GM12872 (cell line): Measurements from ENCODE around the gene ALDH1L1.

Experiments
- TF ChIP-seq, protein P1 (sequence below): IDR thresholded peaks from 3 replicates; pipeline ENCODE4 v1.5.1; 2011; ENCODE audit warnings: low read depth, mild to moderate bottlenecking, low read length, moderate library complexity; ENCODE audit not compliant: insufficient read depth

The ALDH1L1 gene

DNA sequence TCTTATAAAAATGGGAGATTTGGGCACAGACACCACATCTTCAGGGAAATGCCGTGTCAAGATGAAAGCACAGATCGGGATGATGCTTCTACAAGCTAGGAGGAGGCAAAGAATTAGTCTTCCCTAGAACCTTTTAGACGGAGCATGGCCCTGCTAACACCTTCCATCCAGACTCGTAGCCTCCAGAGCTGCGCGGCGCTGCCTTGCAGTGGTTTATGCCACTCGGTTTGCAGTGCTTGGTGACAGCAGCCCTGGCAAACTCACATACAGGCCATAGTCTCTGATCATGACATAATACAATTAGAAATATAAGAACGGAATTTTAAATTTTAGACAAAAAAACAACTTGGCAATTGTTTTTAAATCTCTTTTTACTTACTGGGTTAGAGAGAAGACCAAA is 59.3 kb downstream of the ALDH1L1 start:
- TF ChIP-seq, protein P1, sequence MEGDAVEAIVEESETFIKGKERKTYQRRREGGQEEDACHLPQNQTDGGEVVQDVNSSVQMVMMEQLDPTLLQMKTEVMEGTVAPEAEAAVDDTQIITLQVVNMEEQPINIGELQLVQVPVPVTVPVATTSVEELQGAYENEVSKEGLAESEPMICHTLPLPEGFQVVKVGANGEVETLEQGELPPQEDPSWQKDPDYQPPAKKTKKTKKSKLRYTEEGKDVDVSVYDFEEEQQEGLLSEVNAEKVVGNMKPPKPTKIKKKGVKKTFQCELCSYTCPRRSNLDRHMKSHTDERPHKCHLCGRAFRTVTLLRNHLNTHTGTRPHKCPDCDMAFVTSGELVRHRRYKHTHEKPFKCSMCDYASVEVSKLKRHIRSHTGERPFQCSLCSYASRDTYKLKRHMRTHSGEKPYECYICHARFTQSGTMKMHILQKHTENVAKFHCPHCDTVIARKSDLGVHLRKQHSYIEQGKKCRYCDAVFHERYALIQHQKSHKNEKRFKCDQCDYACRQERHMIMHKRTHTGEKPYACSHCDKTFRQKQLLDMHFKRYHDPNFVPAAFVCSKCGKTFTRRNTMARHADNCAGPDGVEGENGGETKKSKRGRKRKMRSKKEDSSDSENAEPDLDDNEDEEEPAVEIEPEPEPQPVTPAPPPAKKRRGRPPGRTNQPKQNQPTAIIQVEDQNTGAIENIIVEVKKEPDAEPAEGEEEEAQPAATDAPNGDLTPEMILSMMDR, result no peak

DNA sequence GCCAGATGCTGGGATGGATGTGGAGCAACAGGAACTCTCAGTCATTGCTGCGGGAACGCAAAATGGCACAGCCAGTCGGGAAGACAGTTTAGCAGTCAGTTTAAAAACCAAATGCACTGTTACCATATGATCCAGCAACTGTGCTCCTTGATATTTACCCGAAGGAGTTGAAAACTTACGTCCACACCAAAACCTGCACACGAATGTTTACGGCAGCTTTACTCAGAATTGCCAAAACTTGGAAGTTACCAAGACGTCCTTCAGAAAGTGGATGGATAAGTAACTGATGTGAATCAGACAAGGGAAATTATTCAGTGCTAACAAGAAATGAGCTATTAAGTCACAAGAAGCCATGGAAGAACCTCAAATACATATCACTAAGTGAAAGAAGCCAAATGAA is 60.4 kb downstream of the ALDH1L1 start:
- TF ChIP-seq, protein P1, result no peak

DNA sequence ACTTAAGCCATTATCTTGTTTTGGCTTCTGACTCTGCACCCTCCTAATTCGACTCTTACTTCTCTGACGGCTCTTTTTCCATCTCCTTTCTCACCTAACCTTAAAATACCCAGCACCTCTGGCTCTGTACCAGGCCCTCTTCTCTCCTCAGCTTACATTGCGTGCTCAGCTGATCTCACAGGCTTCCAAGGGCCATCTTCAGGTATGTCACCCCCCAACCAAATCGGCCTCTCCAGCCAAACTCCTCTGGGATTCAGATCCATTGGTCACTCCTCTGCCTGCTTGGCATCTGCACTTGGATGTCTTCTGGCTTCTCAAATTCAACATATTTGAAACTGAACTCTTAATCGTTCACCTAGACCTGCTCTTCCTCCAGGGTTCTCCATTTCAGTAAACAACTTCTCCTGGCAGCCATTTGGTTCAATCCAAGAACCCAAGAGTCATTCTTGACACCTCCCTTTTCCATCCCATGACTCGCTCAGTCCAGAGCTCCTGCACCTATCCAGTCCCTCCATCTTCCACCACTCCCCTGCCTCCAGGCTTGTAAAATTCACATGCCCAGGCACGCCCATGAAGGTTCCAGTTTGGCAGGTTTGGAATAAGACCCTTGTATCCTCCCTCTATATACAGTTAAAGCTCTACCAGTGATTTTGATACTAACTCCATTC is 61.2 kb downstream of the ALDH1L1 start:
- TF ChIP-seq, protein P1, result no peak

DNA sequence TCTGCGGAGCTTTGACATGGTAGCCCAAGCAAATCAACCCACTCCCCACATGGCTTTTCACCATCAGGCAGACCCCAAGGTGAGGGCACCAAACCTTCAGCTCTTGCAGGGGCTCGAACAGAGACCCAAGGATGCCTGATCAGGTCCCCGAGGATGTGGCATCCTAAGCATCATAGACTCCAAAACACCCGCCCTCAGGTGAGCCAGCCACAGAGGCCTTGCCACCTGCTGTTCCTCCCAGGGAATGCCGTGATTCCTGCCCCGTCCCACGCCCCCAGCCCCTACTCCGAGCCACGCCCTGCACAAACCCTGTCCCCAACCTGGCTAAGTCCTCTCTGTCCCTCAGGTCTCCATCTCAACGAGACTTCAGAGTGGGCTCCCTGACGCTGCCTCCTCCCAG is 61.8 kb downstream of the ALDH1L1 start:
- TF ChIP-seq, protein P1, result no peak

DNA sequence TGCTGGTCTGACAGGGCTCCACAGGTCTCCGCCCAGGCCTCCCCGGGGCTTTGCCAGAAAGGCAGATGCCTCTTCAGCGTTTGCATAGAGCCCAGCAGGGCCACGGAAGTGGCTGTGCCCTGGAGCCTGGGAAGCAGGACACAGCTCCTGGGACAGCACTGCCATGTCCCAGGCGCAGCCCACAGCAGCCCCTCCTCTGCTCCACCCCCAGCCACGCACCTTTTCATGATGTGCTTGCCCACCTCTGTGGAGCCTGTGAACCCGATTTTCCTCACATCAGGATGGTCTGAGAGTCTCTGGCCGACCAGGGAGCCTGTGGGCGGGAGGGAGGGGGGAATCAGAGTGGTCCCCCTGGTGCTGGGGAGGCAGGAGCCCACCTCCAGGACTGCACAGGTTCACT is 62.6 kb downstream of the ALDH1L1 start:
- TF ChIP-seq, protein P1, result no peak

DNA sequence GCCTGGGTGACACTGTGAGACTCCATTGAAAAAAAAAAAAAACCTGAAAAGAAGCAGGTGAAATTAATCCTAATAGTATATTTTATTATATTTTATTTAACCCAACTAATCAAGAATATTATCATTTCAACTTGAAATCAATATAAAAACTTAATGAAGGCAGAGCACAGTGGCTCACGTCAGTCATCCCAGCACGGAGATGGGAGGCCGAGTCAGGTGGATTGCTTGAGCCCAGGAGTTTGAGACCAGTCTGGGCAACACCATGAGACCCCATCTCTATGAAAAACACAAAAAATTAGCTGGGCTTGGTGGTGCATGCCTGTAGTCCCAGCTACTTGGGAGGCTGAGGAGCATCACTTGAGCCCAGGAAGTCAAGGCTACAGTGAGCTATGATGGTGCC is 63.2 kb downstream of the ALDH1L1 start:
- TF ChIP-seq, protein P1, result no peak

DNA sequence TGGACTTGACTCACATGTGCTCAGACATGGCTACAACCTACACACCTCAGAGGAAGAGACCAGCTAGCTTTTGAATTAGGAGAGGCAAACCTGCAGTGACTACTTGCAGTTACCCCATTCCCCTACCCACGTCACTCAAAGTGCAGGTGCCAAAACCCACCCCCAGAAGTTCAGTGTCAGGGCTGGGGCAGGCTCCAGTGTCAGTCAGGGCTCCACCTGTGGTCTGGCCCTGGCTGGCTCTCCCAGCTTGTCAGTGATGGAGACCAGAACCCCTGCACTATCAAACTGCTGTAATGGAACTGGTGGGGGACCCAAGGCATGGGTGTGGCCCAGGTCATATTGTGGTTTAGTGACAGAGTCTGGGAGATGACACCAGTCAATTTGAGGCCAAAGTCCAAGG is 63.9 kb downstream of the ALDH1L1 start:
- TF ChIP-seq, protein P1, result no peak
